ENCODE results near the gene LBX2. TPM values are rescaled to one million over a fixed set of nuclear protein-coding genes. Genes with fewer than 3 reads are reported as not detected.
"Not testable (repeated sequence)": the region's sequence is repeated elsewhere in the genome, so short reads cannot be mapped to it uniquely, and the experiment has no call there.

LBX2 gene
- total RNA-seq, 1 donor from 2014 or later: 0.51 TPM

- intact Hi-C loops (cut with DNase I): no loop called here
Measured at GRCh38 chr2:74495440-74495839, 4.0 kb downstream of the LBX2 start.

GRCh38 chr2:74493546-74493945, 5.9 kb downstream of the LBX2 start:
- intact Hi-C loops (cut with DNase I): no loop called here
- DNase-seq (ENCODE audit: low spot score): no peak

More at GRCh38 chr2:74495440-74495839, 4.0 kb downstream of the LBX2 start:
- no peak for DNase-seq (ENCODE audit: low spot score)

- intact Hi-C loops (cut with DNase I): no loop called here
Measured at GRCh38 chr2:74491648-74492544, 7.5 kb downstream of the LBX2 start.

GRCh38 chr2:74489906-74490305, 9.5 kb downstream of the LBX2 start:
- intact Hi-C loops (cut with DNase I): no loop called here

More at GRCh38 chr2:74491648-74492544, 7.5 kb downstream of the LBX2 start:
- no peak for DNase-seq (ENCODE audit: low spot score)

GRCh38 chr2:74488643-74489481, 10.5 kb downstream of the LBX2 start:
- intact Hi-C loops (cut with DNase I): no loop called here
- no peak for DNase-seq (ENCODE audit: low spot score)

More at GRCh38 chr2:74489906-74490305, 9.5 kb downstream of the LBX2 start:
- DNase-seq (ENCODE audit: low spot score): no peak

GRCh38 chr2:74486141-74486540, 13.3 kb downstream of the LBX2 start:
- DNase-seq (ENCODE audit: low spot score): no peak
- intact Hi-C loops (cut with DNase I): no loop called here

- DNase-seq (ENCODE audit: low spot score): not testable (repeated sequence)
- intact Hi-C loops (cut with DNase I): loop anchor here (1.0 kb wide), 2 partner anchors 29 to 104 kb away; no protein-coding TSS in a partner anchor
Measured at GRCh38 chr2:74483675-74484164, 15.7 kb downstream of the LBX2 start.

GRCh38 chr2:74482801-74483674, 16.4 kb downstream of the LBX2 start, which contains the start of the genes CCDC142 and TTC31:
Gene CCDC142, minus strand, starts transcription at chr2:74482998. Its CDS starts 161 bp downstream, at chr2:74482837.
Gene TTC31, plus strand, starts transcription at chr2:74483081. Its CDS starts 15 bp downstream, at chr2:74483096.
- intact Hi-C loops (cut with DNase I): loop anchor here (1.0 kb wide), 3 partner anchors 29 to 104 kb away; partner anchors contain the start of genes AUP1 and HTRA2
- peak; percentile 97 for DNase-seq (ENCODE audit: low spot score)

GRCh38 chr2:74481961-74482800, 17.2 kb downstream of the LBX2 start:
- intact Hi-C loops (cut with DNase I): loop anchor here (1.0 kb wide), 1 partner anchor 47 kb away; the partner anchor contains the start of genes AUP1 and HTRA2
- no peak for DNase-seq (ENCODE audit: low spot score)

GRCh38 chr2:74481431-74481830, 18.0 kb downstream of the LBX2 start:
- intact Hi-C loops (cut with DNase I): no loop called here
- DNase-seq (ENCODE audit: low spot score): no peak

- DNase-seq (ENCODE audit: low spot score): no peak
- intact Hi-C loops (cut with DNase I): no loop called here
Measured at GRCh38 chr2:74474899-74475298, 24.5 kb downstream of the LBX2 start.

GRCh38 chr2:74474481-74474880, 24.9 kb downstream of the LBX2 start:
- no peak for DNase-seq (ENCODE audit: low spot score)
- intact Hi-C loops (cut with DNase I): no loop called here

GRCh38 chr2:74472945-74473258, 26.5 kb downstream of the LBX2 start:
- intact Hi-C loops (cut with DNase I): no loop called here

GRCh38 chr2:74472086-74472944, 27.1 kb downstream of the LBX2 start, which contains the start of gene MRPL53:
Gene MRPL53, minus strand, starts transcription at chr2:74472680. Its CDS starts 20 bp downstream, at chr2:74472660.
- intact Hi-C loops (cut with DNase I): no loop called here
- DNase-seq (ENCODE audit: low spot score): peak; percentile 97

More at GRCh38 chr2:74472945-74473258, 26.5 kb downstream of the LBX2 start:
- DNase-seq (ENCODE audit: low spot score): no peak

- DNase-seq (ENCODE audit: low spot score): no peak
- intact Hi-C loops (cut with DNase I): no loop called here
Measured at GRCh38 chr2:74471332-74472065, 27.9 kb downstream of the LBX2 start.

- DNase-seq (ENCODE audit: low spot score); intact Hi-C loops (cut with DNase I): not testable (repeated sequence)
Measured at GRCh38 chr2:74470742-74471141, 28.7 kb downstream of the LBX2 start.

All from cardiac septum (tissue), 1 donor.